ENCODE measurements around the gene FAM13B.
"Not testable (repeated sequence)": the region's sequence is repeated elsewhere in the genome, so short reads cannot be mapped to it uniquely, and the experiment has no call there.

The FAM13B gene

GRCh38 chr5:138032572-138033385 is at the start of gene FAM13B:
FAM13B (minus strand) TSS chr5:138033079; CDS start chr5:138019111, 13,968 bp downstream.
- no peak for TF ChIP-seq CTCF (IDR thresholded peaks at IDR 0.05)
- DNase-seq (ENCODE audit: low spot score): peak; percentile 88
- peak within 1 kb of the TSS; percentile 98 for H3K4me3 ChIP-seq
- H3K27ac ChIP-seq: peak within 1 kb of the TSS; percentile 100

GRCh38 chr5:138082033-138082432 is 49.2 kb upstream of the FAM13B start:
- DNase-seq (ENCODE audit: low spot score): no peak
- TF ChIP-seq CTCF (IDR thresholded peaks at IDR 0.05): no peak
- no peak overlapping the region for H3K4me3 ChIP-seq
- no peak overlapping the region for H3K27ac ChIP-seq

DNA sequence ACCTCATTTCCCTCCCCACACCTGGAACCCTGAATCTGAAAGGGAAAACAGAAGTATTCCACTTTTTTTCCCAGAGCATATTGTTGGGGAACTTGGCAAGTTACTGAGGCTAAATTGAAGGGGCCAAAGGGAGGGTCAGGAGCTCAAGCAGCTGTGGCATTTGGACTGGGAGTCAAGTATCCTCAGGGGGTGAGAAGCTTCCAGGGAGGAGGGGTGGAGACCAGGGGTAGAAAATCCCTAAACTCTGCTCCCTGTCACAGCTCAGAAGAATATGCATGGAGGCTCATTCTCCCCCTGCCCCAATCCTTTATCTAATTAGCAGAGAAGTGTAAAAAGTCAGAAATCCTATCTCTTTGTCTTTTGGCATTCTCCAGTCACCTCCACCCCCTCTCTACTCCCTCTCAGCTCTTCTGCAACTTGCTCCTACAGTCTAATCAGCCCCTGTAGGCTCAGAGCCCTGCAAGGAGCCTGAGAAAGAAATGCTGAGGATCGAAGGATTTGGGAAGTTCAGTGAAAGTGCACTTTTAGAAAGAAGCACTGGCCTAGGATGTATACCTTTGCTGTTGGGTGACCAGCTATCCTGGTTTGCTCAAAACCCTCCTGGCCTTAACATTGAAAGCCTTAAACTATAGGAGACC is 45.2 kb upstream of the FAM13B start:
- Histone ChIP-seq H3K4me3 (no peak overlapping the region), H3K27ac (no peak overlapping the region)
- DNase-seq (ENCODE audit: low spot score): no peak
- no peak for TF ChIP-seq CTCF (IDR thresholded peaks at IDR 0.05)

- Histone ChIP-seq H3K4me3 (no peak overlapping the region), H3K27ac (no peak overlapping the region)
- peak; percentile 67 for TF ChIP-seq CTCF (IDR thresholded peaks at IDR 0.05)
- DNase-seq (ENCODE audit: low spot score): no peak
These were observed 44.3 kb upstream of the FAM13B start for GRCh38 chr5:138077064-138077696.

- H3K27ac ChIP-seq; DNase-seq (ENCODE audit: low spot score); H3K4me3 ChIP-seq: not testable (repeated sequence)
These were observed 37.1 kb upstream of the FAM13B start for GRCh38 chr5:138070026-138070425.

DNA sequence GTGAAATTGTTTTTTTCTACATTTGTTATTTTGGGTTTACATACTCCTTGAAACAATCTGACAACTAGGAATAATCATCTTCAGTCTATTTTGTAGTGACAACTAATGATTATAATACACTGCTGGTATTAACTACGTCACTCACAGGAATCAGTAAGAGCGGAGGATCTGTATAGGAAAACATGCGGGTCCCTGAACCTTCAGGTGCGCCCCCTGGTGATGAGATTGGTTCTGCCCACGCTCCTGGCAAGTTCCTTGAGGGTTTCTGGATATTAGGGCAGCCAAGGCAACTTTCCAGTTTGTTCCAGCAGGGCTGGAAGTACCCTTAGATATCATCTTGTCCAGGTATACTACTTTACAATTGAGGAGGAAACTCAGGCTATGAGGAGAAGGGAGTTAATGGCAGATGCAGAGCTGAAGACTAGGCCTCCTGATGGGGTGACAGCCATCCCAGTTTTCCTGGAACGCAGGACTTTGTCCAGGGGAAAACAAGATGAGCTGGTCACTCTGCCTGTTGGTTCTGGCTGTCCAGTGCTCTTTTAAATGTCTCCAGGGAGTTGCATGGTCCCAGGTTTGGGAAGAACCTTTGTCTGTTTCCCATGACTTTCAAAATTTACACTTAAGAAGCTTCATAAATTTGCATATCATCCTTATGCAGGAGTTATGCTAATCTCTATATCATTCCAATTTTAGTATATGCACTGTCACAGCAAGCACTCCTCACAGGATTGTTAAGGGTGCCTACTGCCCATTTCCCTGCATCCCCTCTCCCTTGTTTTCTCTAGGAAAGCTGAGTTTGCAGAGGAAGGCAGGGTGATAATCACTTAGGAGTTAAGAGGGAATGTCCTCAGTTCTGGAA is 36.1 kb upstream of the FAM13B start:
- no peak overlapping the region for H3K4me3 ChIP-seq
- DNase-seq (ENCODE audit: low spot score): peak; percentile 78
- peak; percentile 51 for TF ChIP-seq CTCF (IDR thresholded peaks at IDR 0.05)
- no peak overlapping the region for H3K27ac ChIP-seq

- no peak overlapping the region for H3K4me3 ChIP-seq
- no peak for DNase-seq (ENCODE audit: low spot score)
- no peak overlapping the region for H3K27ac ChIP-seq
- no peak for TF ChIP-seq CTCF (IDR thresholded peaks at IDR 0.05)
These were observed 35.1 kb upstream of the FAM13B start for GRCh38 chr5:138067945-138068344.

All from coronary artery (tissue), 2 donors.